Type B pancreatic cell (in vitro differentiated cells): Measurements from ENCODE around the gene TOP2B. TPM values are rescaled to one million over a fixed set of nuclear protein-coding genes. Genes with fewer than 3 reads are reported as not detected.
A peak's percentile ranks its signal among the peaks of the same experiment; 100 is the strongest.

Experiments
- DNase-seq: peaks from one replicate; pipeline ENCODE4 v3.0.0; 2021; ENCODE audit warnings: mixed read lengths; ENCODE audit not compliant: unreplicated experiment; ENCODE audit errors: extremely low spot score
- H3K27ac Mint-ChIP-seq: 2 replicates; pipeline ENCODE4 v1.8.0; 2021; ENCODE audit warnings: mild to moderate bottlenecking, mixed read lengths
- H3K27me3 Mint-ChIP-seq: 2 replicates; pipeline ENCODE4 v1.8.0; 2021; ENCODE audit warnings: mixed read lengths
- H3K36me3 Mint-ChIP-seq: 2 replicates; pipeline ENCODE4 v1.8.0; 2021; ENCODE audit warnings: mixed read lengths
- H3K4me1 Mint-ChIP-seq: one replicate; pipeline ENCODE4 v1.8.0; 2021; ENCODE audit warnings: mixed read lengths; ENCODE audit not compliant: unreplicated experiment
- H3K4me3 Mint-ChIP-seq: 2 replicates; pipeline ENCODE4 v1.8.0; 2021; ENCODE audit warnings: mild to moderate bottlenecking, mixed read lengths
- H3K9me3 Mint-ChIP-seq: 2 replicates; pipeline ENCODE4 v1.8.0; 2021; ENCODE audit warnings: mixed read lengths
- CTCF ChIP-seq: fragments of 200-600 bp; sonication (generic); conservative IDR thresholded peaks from 2 replicates; pipeline ENCODE4 v1.5.0; 2021; ENCODE audit warnings: antibody characterized with exemption, mild to moderate bottlenecking
- total RNA-seq: library from RNA; stranded (reverse); gene quantifications from 2 replicates; pipeline ENCODE4 v1.2.1, GENCODE V29; 2021; ENCODE audit warnings: low replicate concordance

Gene TOP2B
- total RNA-seq, 1 donor from 2014 or later, result 198 TPM

GRCh38 chr3:25580534-25580933, 84.2 kb downstream of the TOP2B start:
- H3K9me3 Mint-ChIP-seq, result no peaks in the 10 kb centered on the region
- peak overlapping the region; percentile 41 for H3K27ac Mint-ChIP-seq
- DNase-seq, result no peak
- H3K36me3 Mint-ChIP-seq, result peaks cover 39% of the 10 kb centered on the region
- H3K27me3 Mint-ChIP-seq, result peaks cover 4% of the 10 kb centered on the region
- H3K4me3 Mint-ChIP-seq, result no peak overlapping the region
- H3K4me1 Mint-ChIP-seq, result peaks cover 32% of the 10 kb centered on the region
- no peak for TF ChIP-seq CTCF

GRCh38 chr3:25578059-25578458, 86.6 kb downstream of the TOP2B start:
- Mint-ChIP-seq H3K27me3 (no peaks in the 10 kb centered on the region), H3K9me3 (no peaks in the 10 kb centered on the region), H3K27ac (no peak overlapping the region), H3K36me3 (peaks cover 41% of the 10 kb centered on the region), H3K4me1 (peaks cover 17% of the 10 kb centered on the region), H3K4me3 (no peak overlapping the region)
- TF ChIP-seq CTCF, result no peak
- DNase-seq, result no peak

DNA sequence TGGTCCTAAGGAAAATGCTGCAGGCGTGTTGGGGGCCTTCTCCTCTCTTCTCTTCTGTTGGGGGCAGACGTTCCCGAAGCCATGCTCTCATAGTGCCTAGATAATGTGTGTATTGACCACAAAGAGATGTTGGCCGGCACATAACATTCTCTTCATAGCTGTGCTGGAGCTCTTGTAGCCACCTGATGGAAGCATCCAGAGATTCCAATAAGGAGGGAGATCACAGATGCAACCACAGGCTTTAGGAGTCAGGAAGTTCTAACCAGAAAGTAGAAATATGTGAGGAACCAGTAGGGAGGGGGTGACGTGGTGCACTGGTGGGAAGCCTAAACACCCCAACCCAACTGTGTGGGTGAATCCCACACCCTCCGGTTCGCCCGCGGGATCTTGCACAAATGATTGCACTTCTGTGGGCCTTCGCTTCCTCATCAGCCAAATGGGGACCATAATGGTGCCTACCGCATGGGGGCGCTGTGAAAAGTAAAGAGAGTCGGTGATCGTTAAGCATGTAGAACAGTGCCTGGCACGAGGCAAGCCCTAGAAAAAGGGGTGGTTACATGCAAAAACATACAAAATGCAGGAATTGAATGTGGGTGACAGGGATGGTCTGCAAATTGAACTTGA, 87.8 kb downstream of the TOP2B start:
- DNase-seq, result no peak
- H3K27me3 Mint-ChIP-seq, result no peaks in the 10 kb centered on the region
- H3K4me3 Mint-ChIP-seq, result no peak overlapping the region
- no peak overlapping the region for H3K27ac Mint-ChIP-seq
- H3K9me3 Mint-ChIP-seq, result peaks cover 1% of the 10 kb centered on the region
- H3K4me1 Mint-ChIP-seq, result peaks cover 9% of the 10 kb centered on the region
- H3K36me3 Mint-ChIP-seq, result peaks cover 32% of the 10 kb centered on the region
- TF ChIP-seq CTCF, result peak; percentile 14

GRCh38 chr3:25576146-25576545, 88.6 kb downstream of the TOP2B start:
- no peaks in the 10 kb centered on the region for H3K27me3 Mint-ChIP-seq
- peaks cover 28% of the 10 kb centered on the region for H3K36me3 Mint-ChIP-seq
- no peak for DNase-seq
- H3K9me3 Mint-ChIP-seq, result peaks cover 3% of the 10 kb centered on the region
- no peak for TF ChIP-seq CTCF
- H3K4me1 Mint-ChIP-seq, result peaks cover 5% of the 10 kb centered on the region
- no peak overlapping the region for H3K4me3 Mint-ChIP-seq
- no peak overlapping the region for H3K27ac Mint-ChIP-seq

GRCh38 chr3:25575001-25575400, 89.7 kb downstream of the TOP2B start:
- no peak for TF ChIP-seq CTCF
- H3K4me3 Mint-ChIP-seq, result no peak overlapping the region
- peaks cover 31% of the 10 kb centered on the region for H3K36me3 Mint-ChIP-seq
- peaks cover 3% of the 10 kb centered on the region for H3K9me3 Mint-ChIP-seq
- H3K27ac Mint-ChIP-seq, result no peak overlapping the region
- no peaks in the 10 kb centered on the region for H3K27me3 Mint-ChIP-seq
- DNase-seq, result no peak
- peaks cover 5% of the 10 kb centered on the region for H3K4me1 Mint-ChIP-seq
